Kidney (tissue), 14 donors: ENCODE measurements around the gene VAMP2. TPM values are rescaled to one million over a fixed set of nuclear protein-coding genes. Genes with fewer than 3 reads are reported as not detected.

Experiments used
- DNase-seq, 5 donors: peaks; one replicate each; pipeline ENCODE4 v3.0.0-alpha.2; 2013 to 2020
- FAIRE-seq: peaks from 2 replicates; lab custom pipeline; 2012; peaks lifted over from hg19 to GRCh38; lab: Jason Lieb, UNC
- H3K27ac ChIP-seq, 2 donors: one replicate each; pipeline ENCODE4 v1.7.0; 2013; ENCODE audit warnings: low read depth in 2 of 2, low read length in 2 of 2, inconsistent platforms in 1 of 2
- H3K27me3 ChIP-seq: one replicate; pipeline ENCODE4 v1.7.1; 2013; ENCODE audit warnings: low read length, inconsistent platforms; ENCODE audit not compliant: control insufficient read depth, insufficient read depth
- H3K36me3 ChIP-seq, 3 donors: one replicate each; pipeline versions ENCODE4 v1.7.0 to v1.7.1; 2013; ENCODE audit warnings: low read length in 3 of 3, control low read depth in 1 of 3, inconsistent platforms in 1 of 3; ENCODE audit not compliant: insufficient read depth in 3 of 3, control insufficient read depth in 2 of 3
- H3K4me1 ChIP-seq, 3 donors: one replicate each; pipeline versions ENCODE4 v1.7.0 to v1.7.1; 2013; ENCODE audit warnings: low read length in 3 of 3, inconsistent platforms in 1 of 3, low read depth in 1 of 3; ENCODE audit not compliant: control insufficient read depth in 2 of 3, insufficient read depth in 2 of 3
- H3K4me3 ChIP-seq, 3 donors: one replicate each; pipeline versions ENCODE4 v1.7.0 to v1.8.1; 2013; ENCODE audit warnings: low read length in 3 of 3, control low read depth in 1 of 3, inconsistent platforms in 1 of 3
- H3K9ac ChIP-seq, 3 donors: one replicate each; pipeline versions ENCODE4 v1.7.0 to v1.7.1; 2013; ENCODE audit warnings: low read length in 3 of 3, control low read depth in 1 of 3, inconsistent platforms in 1 of 3
- H3K9me3 ChIP-seq, 3 donors: one replicate each; pipeline versions ENCODE4 v1.7.0 to v1.7.1; 2013; ENCODE audit warnings: low read length in 3 of 3, control low read depth in 1 of 3, inconsistent platforms in 1 of 3; ENCODE audit not compliant: control insufficient read depth in 2 of 3, insufficient read depth in 1 of 3
- CTCF ChIP-seq: IDR thresholded peaks from 3 replicates; pipeline ENCODE4 v1.5.1; 2012; ENCODE audit warnings: mild to moderate bottlenecking, moderate library complexity, borderline replicate concordance; ENCODE audit not compliant: insufficient read depth; ENCODE audit errors: extremely low read depth
- intact Hi-C: fragments of 100-400 bp; cut with DNase I; formaldehyde crosslinking; loops from one replicate; pipeline ENCODE4 v1.11.1; 2022
- polyA plus RNA-seq: library from polyadenylated mRNA; stranded (reverse); fragments of 350-450 nt; fragmentation: Illumina TruSeq; extraction: RNeasy Lipid Tissue Mini Kit (QIAGEN cat#74804); gene quantifications from one replicate; pipeline ENCODE4 v1.2.3, GENCODE V29; 2014; ENCODE audit warnings: low read depth, low replicate concordance; ENCODE audit not compliant: insufficient read depth
- total RNA-seq: library from RNA; stranded (reverse); fragmentation: NEBNext Ultra II Directional; extraction: Animal tissue kit (Norgen Biotek cat#: 25700); gene quantifications from one replicate; pipeline ENCODE4 v1.2.1, GENCODE V29; 2021
- donor health status: control.
- donor health status: control.
- donor health status: control.
- donor health status: control.
- donor health status: control.
- donor health status: DM: yes; HTN: yes; CAD: no.
- donor health status: Normal renal cell carcinoma (clear cell type).

Gene VAMP2
- total and polyA plus RNA-seq, 2 donors from 2014 or later, result 107 to 124 TPM

GRCh38 chr17:8166731-8167130 lies 4.0 kb upstream of the VAMP2 start:
- Histone ChIP-seq H3K9me3 (no peaks in the 10 kb centered on the region), H3K36me3 (no peaks in the 10 kb centered on the region), H3K4me3 (no peak overlapping the region), H3K9ac (no peak overlapping the region), H3K4me1 (peaks cover 0 to 15% (median 13%) of the 10 kb centered on the region in 3 donors), H3K27me3 (no peaks in the 10 kb centered on the region), H3K27ac (no peak overlapping the region)
- intact Hi-C loops, result no loop called here
- TF ChIP-seq CTCF, result no peak
- peak in 1 of 5 donors; percentile 68 for DNase-seq
- no peak for FAIRE-seq

- TF ChIP-seq CTCF, result no peak
- H3K36me3 ChIP-seq, result peaks cover 2 to 11% (median 2%) of the 10 kb centered on the region in 3 donors
- H3K4me3 ChIP-seq, result no peak overlapping the region
- H3K27ac ChIP-seq, result peak overlapping the region in 1 of 2 donors; percentile 86
- intact Hi-C loops, result no loop called here
- H3K27me3 ChIP-seq, result no peaks in the 10 kb centered on the region
- peaks cover 0 to 24% (median 22%) of the 10 kb centered on the region in 3 donors for H3K4me1 ChIP-seq
- H3K9ac ChIP-seq, result no peak overlapping the region
- DNase-seq (peak in 1 of 5 donors; percentile 56), FAIRE-seq (no peak)
- H3K9me3 ChIP-seq, result no peaks in the 10 kb centered on the region
Observed at GRCh38 chr17:8164815-8165131, 2.0 kb upstream of the VAMP2 start.

GRCh38 chr17:8163978-8164814 lies 1.4 kb upstream of the VAMP2 start:
- DNase-seq (peak; percentile 90 to 94 (median 91)), FAIRE-seq (no peak)
- H3K4me3 ChIP-seq, result no peak overlapping the region
- H3K9ac ChIP-seq, result peak overlapping the region in 1 of 3 donors; percentile 12
- intact Hi-C loops, result no loop called here
- H3K27me3 ChIP-seq, result no peaks in the 10 kb centered on the region
- no peak for TF ChIP-seq CTCF
- H3K27ac ChIP-seq, result peak overlapping the region in 1 of 2 donors; percentile 86
- H3K36me3 ChIP-seq, result peaks cover 2 to 14% (median 2%) of the 10 kb centered on the region in 3 donors
- peaks cover 0 to 24% (median 22%) of the 10 kb centered on the region in 3 donors for H3K4me1 ChIP-seq
- no peaks in the 10 kb centered on the region for H3K9me3 ChIP-seq
